Gastrocnemius medialis (tissue), 4 donors: ENCODE data around the gene TFF1.

Source experiments
- CTCF ChIP-seq, 5 experiments: fragments of 450-650 bp in 3 of 5; fragments of 200-600 bp in 2 of 5; sonication (generic) in 2 of 5; IDR thresholded peaks in 4 of 5; conservative IDR thresholded peaks in 1 of 5; 1 replicate in 4 of 5; 2 replicates in 1 of 5; pipeline ENCODE4 v1.5.1; 2016 to 2019; ENCODE audit warnings: antibody characterized with exemption in 5 of 5, mild to moderate bottlenecking in 3 of 5, moderate library complexity in 3 of 5
- POLR2A ChIP-seq, 2 donors: fragments of 450-650 bp; IDR thresholded peaks; one replicate each; pipeline ENCODE4 v1.6.1; 2017; ENCODE audit warnings: antibody characterized with exemption in 2 of 2, mild to moderate bottlenecking in 2 of 2, moderate library complexity in 2 of 2

DNA sequence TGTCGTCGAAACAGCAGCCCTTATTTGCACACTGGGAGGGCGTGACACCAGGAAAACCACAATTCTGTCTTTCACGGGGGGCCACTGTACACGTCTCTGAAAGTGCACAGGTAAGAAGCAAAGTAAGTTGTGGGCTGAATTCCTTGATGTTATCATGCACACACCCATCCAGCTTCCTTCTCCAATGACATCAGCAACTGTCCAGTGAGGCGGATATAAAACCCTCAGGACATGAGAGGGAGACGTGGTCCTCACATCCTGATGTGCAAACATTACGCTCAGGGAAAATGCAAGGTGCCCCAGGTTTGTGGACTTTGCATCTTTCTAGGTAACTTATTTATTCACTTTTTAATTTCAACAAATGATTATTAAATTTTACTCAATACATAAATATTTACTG, 3.0 kb downstream of the TFF1 start:
- TF ChIP-seq CTCF (IDR thresholded peaks at IDR 0.05 in 4 of 5, conservative IDR thresholded peaks at IDR 0.05 in 1 of 5) (no peak), POLR2A (IDR thresholded peaks at IDR 0.05) (no peak)
